Measurements from ENCODE around the gene CTNNBL1.

CTNNBL1 gene

GRCh38 chr20:37863289-37863688 lies 169.5 kb downstream of the CTNNBL1 start:
- DNase-seq: no peak

GRCh38 chr20:37864298-37864697 lies 170.5 kb downstream of the CTNNBL1 start:
- DNase-seq: no peak

GRCh38 chr20:37866051-37866450 lies 172.2 kb downstream of the CTNNBL1 start:
- no peak for DNase-seq

- DNase-seq: no peak
Observed at GRCh38 chr20:37867289-37868195, 173.7 kb downstream of the CTNNBL1 start.

- DNase-seq: no peak
Observed at GRCh38 chr20:37868851-37869333, 175.1 kb downstream of the CTNNBL1 start.

- no peak for DNase-seq
Observed at GRCh38 chr20:37869334-37869861, 175.6 kb downstream of the CTNNBL1 start.

GRCh38 chr20:37870294-37870693 lies 176.5 kb downstream of the CTNNBL1 start:
- no peak for DNase-seq

GRCh38 chr20:37871751-37872150 lies 177.9 kb downstream of the CTNNBL1 start:
- no peak for DNase-seq

GRCh38 chr20:37872161-37872560 lies 178.3 kb downstream of the CTNNBL1 start:
- no peak for DNase-seq

GRCh38 chr20:37873884-37874283 lies 180.1 kb downstream of the CTNNBL1 start:
- DNase-seq: no peak

GRCh38 chr20:37875460-37876175 lies 181.8 kb downstream of the CTNNBL1 start:
- no peak for DNase-seq

GRCh38 chr20:37876863-37877262 lies 183.0 kb downstream of the CTNNBL1 start:
- no peak for DNase-seq

- DNase-seq: no peak
Observed at GRCh38 chr20:37877832-37878772, 184.3 kb downstream of the CTNNBL1 start.

- no peak for DNase-seq
Observed at GRCh38 chr20:37878835-37879599, 185.2 kb downstream of the CTNNBL1 start.

- DNase-seq: no peak
Observed at GRCh38 chr20:37879843-37880242, 186.0 kb downstream of the CTNNBL1 start.

- no peak for DNase-seq
Observed at GRCh38 chr20:37880726-37881591, 187.1 kb downstream of the CTNNBL1 start.

GRCh38 chr20:37881601-37882343 lies 187.9 kb downstream of the CTNNBL1 start:
- DNase-seq: no peak

- no peak for DNase-seq
Observed at GRCh38 chr20:37882961-37883712, 189.3 kb downstream of the CTNNBL1 start.

GRCh38 chr20:37885042-37885441 lies 191.2 kb downstream of the CTNNBL1 start:
- DNase-seq: no peak
